ENCODE results near the gene PIGN.

The PIGN gene

DNA sequence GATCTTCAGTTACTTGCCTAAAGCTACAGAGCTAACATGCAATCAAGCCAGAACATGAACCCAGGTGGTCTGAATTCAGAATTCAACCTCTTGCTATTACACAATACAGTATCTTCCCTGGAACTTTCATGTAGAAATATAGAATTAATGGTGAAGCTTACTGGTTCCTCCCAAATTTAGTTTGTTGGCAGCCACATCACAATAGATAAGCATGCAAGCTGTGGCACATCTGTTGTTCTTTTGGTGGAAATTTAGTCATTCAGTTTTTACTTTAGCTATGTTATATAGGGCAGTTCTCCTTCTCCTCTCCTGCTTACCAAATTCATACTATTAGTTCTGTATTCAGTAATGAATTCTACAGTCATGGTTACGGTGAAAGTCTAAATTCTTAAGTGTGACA, 193.0 kb downstream of the PIGN start:
- H3K4me3 ChIP-seq (ENCODE audit: low read depth, low read length): no peak overlapping the region
- TF ChIP-seq, protein P1, sequence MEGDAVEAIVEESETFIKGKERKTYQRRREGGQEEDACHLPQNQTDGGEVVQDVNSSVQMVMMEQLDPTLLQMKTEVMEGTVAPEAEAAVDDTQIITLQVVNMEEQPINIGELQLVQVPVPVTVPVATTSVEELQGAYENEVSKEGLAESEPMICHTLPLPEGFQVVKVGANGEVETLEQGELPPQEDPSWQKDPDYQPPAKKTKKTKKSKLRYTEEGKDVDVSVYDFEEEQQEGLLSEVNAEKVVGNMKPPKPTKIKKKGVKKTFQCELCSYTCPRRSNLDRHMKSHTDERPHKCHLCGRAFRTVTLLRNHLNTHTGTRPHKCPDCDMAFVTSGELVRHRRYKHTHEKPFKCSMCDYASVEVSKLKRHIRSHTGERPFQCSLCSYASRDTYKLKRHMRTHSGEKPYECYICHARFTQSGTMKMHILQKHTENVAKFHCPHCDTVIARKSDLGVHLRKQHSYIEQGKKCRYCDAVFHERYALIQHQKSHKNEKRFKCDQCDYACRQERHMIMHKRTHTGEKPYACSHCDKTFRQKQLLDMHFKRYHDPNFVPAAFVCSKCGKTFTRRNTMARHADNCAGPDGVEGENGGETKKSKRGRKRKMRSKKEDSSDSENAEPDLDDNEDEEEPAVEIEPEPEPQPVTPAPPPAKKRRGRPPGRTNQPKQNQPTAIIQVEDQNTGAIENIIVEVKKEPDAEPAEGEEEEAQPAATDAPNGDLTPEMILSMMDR (IDR thresholded peaks at IDR 0.05; ENCODE audit: low read depth, low read length): no peak

- no peak overlapping the region for H3K4me3 ChIP-seq (ENCODE audit: low read depth, low read length)
- TF ChIP-seq, protein P1 (IDR thresholded peaks at IDR 0.05; ENCODE audit: low read depth, low read length): no peak
Measured at GRCh38 chr18:61992923-61993322, 193.9 kb downstream of the PIGN start.

- TF ChIP-seq, protein P1 (IDR thresholded peaks at IDR 0.05; ENCODE audit: low read depth, low read length): no peak
- peak overlapping the region; percentile 11; the same call in 1 of the 2 replicates for H3K4me3 ChIP-seq (ENCODE audit: low read depth, low read length)
Measured at GRCh38 chr18:61992285-61992684, 194.6 kb downstream of the PIGN start.

DNA sequence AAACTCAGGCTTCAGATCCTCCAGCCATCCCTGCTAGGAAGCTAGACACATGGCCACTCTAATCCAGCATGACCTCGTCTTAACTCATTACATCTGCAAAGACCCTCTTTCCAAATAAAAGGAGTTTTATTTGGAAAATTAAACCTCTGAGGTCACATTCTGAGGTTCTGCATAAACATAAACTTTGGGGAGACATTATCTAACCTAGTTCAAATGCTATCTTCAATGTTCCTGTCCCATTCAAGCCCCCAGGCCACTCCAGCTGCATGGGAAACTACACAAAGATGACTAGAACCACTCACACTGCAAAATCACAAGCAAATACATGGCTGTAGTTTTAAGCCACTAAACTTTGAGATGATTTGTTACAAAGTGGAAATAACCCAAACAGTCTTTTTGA, 195.0 kb downstream of the PIGN start:
- H3K4me3 ChIP-seq (ENCODE audit: low read depth, low read length): no peak overlapping the region
- TF ChIP-seq, protein P1 (IDR thresholded peaks at IDR 0.05; ENCODE audit: low read depth, low read length): no peak

- TF ChIP-seq, protein P1 (IDR thresholded peaks at IDR 0.05; ENCODE audit: low read depth, low read length): no peak
- H3K4me3 ChIP-seq (ENCODE audit: low read depth, low read length): no peak overlapping the region
Measured at GRCh38 chr18:61991201-61991600, 195.7 kb downstream of the PIGN start.
